GM11168 (cell line): ENCODE results near the gene KDM6A.

ENCODE experiments used
- in situ Hi-C: fragments of 300-500 bp; cut with MboI; formaldehyde crosslinking; loops from one replicate; pipeline ENCODE4 v1.12.0; 2022; ENCODE audit warnings: low sequenced_read_pairs; ENCODE audit not compliant: unreplicated experiment

Gene KDM6A

DNA sequence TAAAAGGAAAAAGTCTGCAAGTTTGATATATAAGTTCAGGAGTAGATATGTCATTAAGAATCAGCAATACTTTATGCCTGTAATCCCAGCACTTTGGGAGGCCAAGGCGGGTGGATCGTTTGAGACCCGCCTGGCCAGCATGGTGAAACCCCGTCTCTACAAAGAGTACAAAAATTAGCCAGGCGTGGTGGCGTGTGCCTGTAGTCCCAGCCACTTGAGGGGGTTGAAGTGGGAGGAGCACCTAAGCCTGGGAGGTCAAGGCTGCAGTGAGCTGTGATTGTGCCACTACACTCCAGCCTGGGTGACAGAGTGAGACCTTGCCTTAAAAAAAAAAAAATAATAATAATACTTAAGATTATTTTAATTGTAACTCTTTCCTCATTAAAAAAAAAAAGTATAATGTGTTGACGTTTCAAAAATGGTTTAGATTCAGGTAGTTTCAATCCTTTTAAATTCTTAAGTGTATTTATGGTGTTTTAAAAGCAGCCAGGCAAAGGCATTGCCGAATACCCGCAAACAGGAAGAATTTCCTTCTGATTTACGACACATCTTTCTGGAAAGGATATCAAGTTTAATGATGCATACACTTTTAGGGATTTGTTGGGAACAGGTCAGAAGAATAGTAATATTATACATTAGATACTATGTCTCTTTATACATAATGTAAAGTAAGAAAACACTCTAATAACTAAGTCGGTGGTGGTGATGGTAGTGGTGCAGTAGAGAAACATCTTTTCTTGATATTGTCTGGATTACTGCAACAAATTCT, 80.9 kb downstream of the KDM6A start:
- in situ Hi-C loops: no loop called here

DNA sequence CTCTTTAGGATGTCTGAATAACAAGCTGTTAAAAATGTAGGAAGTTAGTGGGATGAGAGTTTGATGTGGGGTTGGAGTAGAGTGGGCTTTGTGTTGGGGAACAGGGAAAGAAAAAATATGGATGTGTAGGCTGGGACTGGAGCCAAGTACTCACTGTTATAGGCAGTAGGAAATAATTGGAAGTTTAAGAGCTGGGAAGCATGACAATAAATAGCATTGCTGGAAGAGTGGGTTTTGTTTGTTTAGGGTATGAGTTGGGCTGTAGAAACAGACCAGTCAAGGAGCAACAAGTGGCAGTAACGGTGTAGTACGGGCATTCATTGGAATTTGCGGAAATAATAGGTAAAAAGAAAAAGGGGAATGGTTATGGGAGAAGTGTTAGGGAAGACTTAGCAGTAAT, 81.6 kb downstream of the KDM6A start:
- in situ Hi-C loops: no loop called here

DNA sequence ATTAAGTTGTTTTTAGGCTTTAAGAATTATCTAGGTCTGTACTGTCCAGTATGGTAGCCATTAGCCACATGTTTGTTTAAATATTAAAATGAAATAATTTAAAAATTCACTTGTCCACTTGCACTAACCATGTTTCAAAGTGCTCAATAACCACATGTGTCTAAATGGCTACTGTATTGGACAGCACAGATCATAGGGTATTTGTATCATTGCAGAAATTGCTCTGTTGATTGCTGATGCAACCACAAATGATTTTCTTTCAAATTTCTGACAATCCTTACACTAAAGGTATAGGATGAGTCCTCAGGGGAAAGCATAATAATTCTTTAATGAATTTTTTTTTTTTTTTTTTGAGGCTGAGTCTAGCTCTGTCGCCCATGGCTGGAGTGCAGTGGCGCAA, 84.9 kb downstream of the KDM6A start:
- in situ Hi-C loops: no loop called here

DNA sequence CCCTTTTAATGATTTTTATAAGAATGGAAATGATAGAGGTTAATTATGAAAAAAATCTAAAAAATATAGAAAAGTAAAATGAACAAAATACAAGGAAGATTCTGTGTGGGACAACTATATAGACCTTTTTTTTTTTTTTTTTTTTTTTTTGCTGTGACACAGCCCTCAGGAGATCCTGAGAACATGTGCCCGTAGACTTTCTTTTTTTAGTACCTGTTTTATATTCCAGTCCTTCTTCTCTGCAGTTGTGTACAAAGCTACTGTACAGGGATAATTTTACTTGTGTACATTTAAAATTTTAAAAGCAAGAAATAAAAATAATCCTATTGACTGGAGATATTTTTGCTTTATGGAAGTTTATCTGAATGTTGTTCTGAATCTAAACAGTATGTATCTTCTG, 85.5 kb downstream of the KDM6A start:
- in situ Hi-C loops: no loop called here

DNA sequence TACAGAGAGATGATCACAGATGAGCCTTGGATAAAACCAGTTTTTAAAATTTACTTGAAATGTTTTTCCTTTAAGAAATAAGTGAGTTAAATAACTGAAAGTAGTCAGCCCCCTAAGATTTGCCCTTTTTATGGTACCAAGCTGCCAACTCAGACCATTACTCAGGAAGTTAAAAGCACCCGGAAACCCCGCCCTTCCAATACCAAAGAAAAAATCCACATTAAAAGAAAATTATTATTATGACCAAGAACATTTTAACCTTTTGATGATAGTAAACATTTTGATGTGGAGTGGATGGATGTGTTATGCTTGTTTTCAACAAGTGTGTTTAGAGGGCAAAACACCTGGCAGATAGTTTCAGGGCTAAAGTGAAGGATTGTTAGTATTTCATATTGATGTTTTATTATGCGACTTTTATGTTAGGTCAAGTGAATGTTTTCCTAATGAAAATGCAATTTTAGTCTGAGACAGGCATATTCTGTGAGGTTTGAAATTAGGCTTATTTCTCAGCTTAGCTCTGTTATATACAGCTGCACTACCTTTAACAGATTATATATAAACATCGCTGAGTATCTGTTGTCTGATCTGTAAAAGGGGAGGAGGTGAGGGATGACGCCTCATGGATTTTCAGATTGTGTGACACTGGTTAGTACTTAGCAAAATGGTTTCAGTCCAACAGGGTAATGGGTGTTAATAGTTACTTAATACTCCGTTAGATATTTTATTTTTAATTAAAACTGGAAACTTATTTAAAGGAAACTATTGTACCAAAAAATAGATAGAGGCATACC, 89.0 kb downstream of the KDM6A start:
- in situ Hi-C loops: no loop called here

DNA sequence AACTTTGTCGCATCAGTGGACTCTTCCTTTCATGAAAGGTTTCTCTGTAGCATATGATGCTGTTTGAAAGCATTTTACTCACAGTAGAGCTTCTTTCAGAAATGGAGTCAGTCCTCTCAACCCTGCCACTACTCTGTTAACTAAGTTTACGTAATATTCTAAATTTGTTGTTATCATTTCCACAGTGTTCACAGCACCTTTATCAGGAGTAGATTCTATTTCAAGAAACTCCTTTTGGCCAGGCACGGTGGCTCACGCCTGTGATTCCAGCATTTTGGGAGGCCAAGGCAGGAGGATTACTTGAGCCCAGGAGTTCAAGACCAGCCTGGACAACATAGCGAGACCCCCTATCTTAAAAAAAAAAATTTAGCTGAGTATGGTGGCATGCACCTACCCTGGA, 90.0 kb downstream of the KDM6A start:
- in situ Hi-C loops: no loop called here

DNA sequence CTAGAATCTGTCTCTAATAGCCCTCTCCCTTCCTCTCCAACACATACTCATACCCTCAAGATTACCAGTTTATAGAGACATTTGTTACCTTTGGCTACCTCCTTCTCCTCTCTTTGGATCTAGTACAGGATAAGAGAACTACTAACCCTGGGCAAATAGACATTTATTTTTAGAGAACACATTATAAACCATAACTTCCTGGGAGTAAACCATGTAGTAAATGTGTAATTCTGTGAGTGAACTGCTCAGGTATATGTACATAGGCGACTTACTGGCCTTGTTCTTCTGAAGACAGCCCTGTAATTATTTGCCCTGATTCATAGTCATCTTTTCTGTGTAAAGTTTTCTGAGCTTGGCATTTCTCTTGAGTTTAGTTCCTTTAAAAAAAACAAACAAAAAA, 94.2 kb downstream of the KDM6A start:
- in situ Hi-C loops: no loop called here

DNA sequence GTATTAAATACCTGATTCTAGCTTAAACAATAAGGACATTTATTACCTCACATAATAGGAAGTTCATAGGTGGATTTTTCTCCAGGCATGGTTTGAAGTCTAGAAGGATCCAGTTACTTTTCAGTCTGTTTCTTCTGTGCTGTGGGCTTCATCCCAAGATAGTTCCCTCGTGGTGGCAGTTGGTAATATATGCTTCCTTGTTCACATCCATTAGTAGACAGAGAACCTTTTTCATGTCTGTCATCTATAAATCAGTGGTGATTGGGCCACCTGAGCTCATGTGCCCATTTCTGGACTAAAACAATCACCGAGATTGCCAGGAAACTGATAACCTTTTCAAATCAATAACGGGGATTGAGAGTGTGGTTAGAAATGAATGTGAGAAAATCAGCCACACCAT, 97.7 kb downstream of the KDM6A start:
- in situ Hi-C loops: no loop called here

DNA sequence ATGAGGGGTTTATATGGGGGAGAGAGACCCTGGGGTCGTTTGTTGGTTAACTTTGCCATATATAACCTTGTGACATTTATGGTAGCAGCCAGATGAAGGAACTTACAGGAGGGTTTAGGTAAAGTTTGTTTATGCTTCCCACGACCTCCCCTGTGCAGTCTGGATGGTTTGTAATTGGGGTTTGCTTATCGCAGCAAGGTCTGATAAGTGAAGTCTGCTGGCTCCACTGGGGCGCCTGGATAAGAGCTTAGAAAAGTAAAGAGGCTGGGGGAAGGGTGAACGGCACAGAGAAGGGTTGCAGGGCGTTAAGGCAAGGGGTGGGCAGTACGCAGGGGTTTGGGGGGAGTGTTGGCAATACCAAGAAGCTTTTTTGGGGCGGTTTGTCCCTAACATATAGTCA, 98.7 kb downstream of the KDM6A start:
- in situ Hi-C loops: no loop called here

DNA sequence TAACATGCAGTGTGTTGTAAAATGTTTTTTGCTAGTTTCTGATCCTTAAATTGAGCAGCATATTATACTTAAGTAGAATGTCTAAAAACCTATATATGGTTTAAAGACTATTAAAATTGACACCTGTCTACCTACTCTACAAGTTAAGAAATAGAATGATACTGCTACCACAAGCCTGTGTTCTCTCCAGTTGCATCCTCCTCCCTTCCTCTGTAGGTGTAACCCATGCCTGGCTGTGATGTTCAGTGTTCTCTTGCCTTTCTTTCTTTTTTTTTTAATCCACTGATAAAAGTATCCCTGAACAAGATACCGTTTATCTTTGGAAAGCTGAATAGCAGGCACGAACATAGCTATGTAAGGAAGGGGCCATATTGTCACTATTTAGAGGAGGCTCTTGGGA, 99.1 kb downstream of the KDM6A start:
- in situ Hi-C loops: no loop called here

DNA sequence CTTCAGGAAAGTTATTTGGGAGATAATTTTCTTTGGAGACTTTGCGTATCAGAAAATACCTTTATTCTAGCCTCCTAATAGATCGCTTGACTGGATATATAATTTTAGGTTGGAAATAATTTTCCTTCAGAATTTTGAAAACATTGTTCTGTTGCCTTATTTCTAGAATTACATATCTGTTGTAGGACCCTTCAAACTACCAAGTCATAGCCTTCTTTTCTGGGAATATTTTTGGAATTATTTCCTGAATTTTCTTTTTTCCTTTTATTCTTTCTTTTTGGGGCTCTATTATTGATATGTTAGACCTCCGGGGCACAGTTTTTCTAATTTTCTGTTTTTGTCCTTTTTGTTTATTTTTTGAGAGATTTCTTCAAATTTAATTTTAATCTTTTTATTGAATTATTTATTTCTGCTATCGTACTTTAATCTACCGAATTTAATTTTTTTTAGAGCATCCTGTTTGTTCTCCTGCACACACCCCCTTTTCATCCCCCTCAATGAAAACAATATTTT, 100.5 kb downstream of the KDM6A start:
- in situ Hi-C loops: no loop called here

DNA sequence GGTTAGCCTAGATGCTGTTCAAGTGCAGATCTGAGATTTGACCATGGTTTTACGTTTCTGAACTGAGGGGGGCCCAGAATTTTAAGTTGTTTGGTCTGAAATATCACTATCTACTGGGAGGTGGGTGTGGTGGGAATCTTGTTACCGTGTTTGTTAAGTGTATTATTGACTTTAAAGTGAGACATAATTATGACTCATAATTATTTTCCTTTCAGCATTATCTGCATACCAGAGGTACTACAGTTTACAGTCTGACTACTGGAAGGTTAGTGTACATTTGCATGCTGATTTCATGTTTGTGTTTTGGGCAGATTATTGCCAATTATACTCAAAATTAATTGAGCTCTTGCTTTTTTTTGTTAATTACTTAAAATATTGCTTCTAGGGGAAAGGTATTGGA, 101.5 kb downstream of the KDM6A start:
- in situ Hi-C loops: no loop called here

DNA sequence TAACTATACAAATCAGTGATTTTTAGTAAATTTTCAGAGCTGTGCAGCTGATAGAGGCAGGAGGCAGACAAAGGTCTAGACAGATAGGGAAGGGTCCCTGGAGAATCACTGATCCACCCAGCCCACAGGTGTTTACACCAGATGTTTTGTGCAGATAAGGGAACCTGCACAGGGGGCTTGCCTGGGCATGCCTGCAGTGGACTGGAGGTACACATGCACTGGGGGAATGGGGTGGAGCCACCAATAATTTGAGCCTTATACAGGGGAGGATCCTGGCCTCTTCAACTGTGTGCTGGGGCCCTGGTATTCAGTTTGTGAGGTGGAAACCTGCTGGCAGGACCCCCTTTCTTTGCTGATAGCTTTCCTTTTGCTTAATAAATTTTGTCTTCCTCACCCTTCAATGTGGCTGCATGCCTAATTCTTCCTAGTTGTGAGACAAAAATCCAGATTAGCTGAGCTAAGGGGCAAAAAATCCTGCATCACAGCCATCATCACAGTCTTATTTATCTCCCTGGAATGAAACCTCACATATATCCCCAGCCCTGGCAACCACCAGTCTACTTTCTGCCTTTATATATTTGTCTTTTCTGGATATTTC, 102.8 kb downstream of the KDM6A start:
- in situ Hi-C loops: no loop called here

DNA sequence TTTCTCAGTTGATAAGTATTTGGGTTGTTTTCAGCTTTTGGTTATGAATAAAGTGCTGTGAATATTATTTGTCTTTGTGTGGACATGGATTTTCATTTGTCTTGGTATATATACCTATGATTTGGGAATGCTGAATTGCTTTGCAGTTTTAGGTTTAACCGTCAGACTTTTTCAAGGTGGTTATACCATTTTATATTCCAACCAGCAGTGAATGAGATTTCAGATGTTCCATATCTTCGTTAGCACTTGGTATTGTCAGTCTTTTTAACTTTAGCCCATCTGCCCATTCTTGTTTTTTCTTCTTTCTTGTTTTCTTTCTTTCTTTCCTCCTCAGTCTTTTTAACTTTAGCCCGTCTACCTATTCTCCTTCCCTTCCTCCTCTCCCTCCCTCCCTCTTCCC, 106.0 kb downstream of the KDM6A start:
- in situ Hi-C loops: no loop called here

DNA sequence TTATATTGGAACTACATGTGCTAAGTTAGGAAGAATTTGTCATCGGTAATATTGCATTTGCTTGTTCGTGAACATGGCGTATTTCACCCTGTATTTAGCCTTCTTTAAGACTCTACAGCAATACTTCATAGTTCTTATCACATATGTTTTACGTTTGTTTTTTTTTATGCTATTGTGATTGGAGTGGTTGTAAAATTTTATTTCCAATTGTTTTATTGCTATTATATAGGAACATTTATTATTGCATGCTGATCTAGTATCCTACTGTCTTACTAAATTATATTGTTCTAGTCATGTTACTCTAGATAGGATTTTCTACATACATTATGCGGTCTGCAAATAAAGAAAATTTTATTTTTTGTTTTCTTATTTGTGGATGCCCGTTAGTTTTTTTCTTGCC, 107.4 kb downstream of the KDM6A start:
- in situ Hi-C loops: no loop called here

DNA sequence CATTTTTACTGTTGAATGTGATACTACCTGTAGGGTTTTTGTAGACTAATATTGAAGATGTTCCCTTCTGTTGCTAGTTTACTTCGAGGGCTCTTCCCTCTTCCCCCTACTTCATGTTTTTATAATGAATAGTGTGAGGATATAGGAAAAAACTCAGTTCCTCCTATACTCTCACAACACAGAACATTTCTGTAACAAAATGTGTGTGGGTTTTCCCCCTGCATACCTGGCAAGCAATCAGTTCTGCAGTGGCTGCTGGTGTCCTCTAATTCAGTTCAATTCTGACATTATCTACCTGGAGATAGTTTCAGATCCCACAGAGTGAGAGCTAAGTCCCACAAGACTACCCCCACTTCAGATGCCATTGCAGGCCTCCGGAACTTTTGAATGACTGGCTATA, 107.9 kb downstream of the KDM6A start:
- in situ Hi-C loops: no loop called here

DNA sequence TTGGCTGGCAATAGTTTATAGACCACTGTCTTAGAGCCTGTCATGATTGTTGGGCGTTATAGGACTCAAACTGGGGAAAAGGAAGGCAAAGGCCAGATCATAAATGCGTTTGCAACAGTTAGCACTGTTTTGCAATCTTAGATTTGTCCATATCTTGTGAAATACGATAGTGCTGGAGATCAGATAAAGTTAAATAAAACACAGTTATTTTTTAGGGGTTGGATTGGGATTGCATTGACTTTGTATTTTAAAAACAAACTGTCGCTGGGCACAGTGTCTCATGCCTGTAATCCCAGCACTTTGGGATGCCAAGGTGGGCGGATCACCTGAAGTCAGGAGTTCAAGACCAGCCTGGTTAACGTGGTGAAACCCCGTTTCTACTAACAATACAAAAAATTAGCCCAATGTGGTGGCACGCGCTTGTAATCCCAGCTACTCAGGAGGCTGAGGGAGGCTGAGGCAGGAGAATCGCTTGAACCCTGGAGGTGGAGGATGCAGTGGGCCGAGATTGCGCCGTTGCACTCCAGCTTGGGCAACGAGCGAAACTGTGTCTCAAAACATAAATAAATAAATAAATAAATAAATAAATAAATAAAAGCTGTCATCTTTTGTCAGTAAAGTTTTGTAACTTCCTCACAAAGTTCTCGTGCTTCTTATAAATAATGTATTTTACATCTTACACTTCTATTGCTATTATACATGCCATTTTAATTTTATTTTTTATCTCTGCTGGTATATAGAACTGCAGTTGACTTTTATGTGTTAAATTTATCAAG, 117.2 kb downstream of the KDM6A start:
- in situ Hi-C loops: no loop called here

DNA sequence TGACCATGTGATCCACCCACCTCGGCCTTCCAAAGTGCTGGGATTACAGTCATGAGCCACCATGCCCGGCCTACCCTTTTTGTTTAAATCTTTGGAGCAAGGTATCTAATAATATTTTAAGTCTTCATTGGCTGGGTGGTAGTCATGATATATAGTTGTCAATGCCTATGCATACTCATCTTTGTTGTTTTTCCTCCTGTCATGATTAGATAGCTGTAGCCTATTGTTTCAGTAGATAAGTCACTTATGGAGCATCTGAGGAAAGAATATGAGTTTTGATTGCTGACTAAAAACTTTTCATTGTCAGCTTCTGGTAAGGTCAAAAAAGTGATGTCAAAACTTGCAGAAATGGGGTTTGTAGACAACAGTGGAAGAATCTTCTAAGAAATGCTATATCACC, 119.8 kb downstream of the KDM6A start:
- in situ Hi-C loops: no loop called here

DNA sequence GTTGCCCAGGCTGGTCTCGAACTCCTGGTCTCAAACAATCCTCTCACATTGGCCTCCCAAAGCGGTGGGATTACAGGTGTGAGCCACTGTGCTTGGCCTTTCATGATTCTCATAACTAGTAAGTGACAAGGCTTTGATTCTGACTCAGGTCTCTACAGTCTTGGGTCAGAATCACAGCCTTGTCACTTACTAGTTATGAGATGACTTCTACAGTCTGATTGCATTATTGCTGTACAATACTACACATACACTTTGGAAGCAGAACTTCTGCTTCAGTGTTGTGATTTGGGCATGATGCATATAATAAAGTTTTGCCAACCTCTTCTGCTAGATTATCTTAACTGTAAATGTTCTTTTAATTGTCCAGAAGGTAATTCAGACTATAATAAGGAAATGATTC, 123.3 kb downstream of the KDM6A start:
- in situ Hi-C loops: no loop called here

DNA sequence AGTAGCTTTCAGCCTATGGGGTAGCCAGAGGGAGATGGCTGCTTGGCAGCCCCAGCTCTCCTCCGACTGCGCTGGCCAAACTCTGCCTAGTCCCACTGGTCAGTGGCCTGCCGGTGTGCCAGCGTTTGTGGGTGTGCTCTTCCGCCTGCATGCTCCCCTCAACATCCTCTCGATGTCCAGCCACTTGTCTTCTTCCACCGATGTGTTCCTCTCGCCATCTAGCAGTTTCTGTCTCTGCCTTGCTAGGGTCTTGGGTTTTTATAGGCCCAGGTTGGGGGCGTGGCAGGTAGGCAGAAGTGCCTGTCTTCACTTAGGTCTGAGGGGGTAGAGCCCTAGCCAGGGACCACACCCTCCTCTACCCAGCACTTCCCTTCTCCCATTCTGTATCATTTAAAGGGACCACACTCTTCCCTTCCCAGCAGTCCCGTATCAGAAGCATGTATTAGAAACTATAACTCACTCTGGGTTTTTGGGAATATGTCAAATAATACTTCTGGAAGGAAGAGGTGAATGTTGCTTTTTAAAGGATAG, 124.4 kb downstream of the KDM6A start:
- in situ Hi-C loops: no loop called here
